Body of pancreas (tissue), 4 donors: ENCODE results near the gene PATE3. TPM values are rescaled to one million over a fixed set of nuclear protein-coding genes. Genes with fewer than 3 reads are reported as not detected.

Experiments
- ATAC-seq: fragments of 150-250 bp; one replicate; pipeline ENCODE4 v1.9.1; 2016
- DNase-seq, 4 donors: peaks; one replicate each; pipeline ENCODE4 v3.0.0-alpha.2; 2019
- H3K27ac ChIP-seq, 4 donors: fragments of 200-600 bp; sonication (generic); 1 replicate in 3 of 4; 2 replicates in 1 of 4; pipeline versions ENCODE4 v1.5.1 to v1.6.1; 2016 to 2019; ENCODE audit warnings: mild to moderate bottlenecking in 1 of 4, mixed read lengths in 1 of 4, moderate library complexity in 1 of 4
- H3K27me3 ChIP-seq, 2 donors: fragments of 200-600 bp; sonication (generic); one replicate each; pipeline ENCODE4 v1.6.0; 2016; ENCODE audit warnings: mild to moderate bottlenecking in 1 of 2
- H3K36me3 ChIP-seq, 2 donors: fragments of 200-600 bp; sonication (generic); replicated peaks in 1 of 2; 2 replicates each; pipeline ENCODE4 v1.5.1; 2016; ENCODE audit warnings: low read depth in 2 of 2; ENCODE audit not compliant: insufficient read depth in 1 of 2
- H3K4me1 ChIP-seq: fragments of 200-600 bp; sonication (generic); one replicate; pipeline ENCODE4 v1.6.0; 2016
- H3K4me3 ChIP-seq, 2 donors: fragments of 200-600 bp; sonication (generic); 1 replicate in 1 of 2; 2 replicates in 1 of 2; pipeline ENCODE4 v1.5.1; 2016 to 2019
- H3K9me3 ChIP-seq, 3 donors: fragments of 200-600 bp; sonication (generic); 1 replicate in 2 of 3; 2 replicates in 1 of 3; pipeline ENCODE4 v1.5.1; 2016
- POLR2A ChIP-seq, 3 donors: fragments of 450-650 bp; IDR thresholded peaks; one replicate each; pipeline ENCODE4 v1.6.1; 2016; ENCODE audit warnings: antibody characterized with exemption in 3 of 3, mild to moderate bottlenecking in 2 of 3
- WGBS, 2 donors: methylation state at CpG; one replicate each; pipeline ENCODE4 v1.1.5; 2017; 5-methylcytosine and 5-hydroxymethylcytosine counted together
- intact Hi-C: fragments of 100-400 bp; cut with DNase I; formaldehyde crosslinking; loops from one replicate; pipeline ENCODE4 v1.15.1; 2023
- total RNA-seq, 2 donors: library from RNA; depleted of rRNA; stranded (reverse); fragments of >200 nt; gene quantifications; one replicate each; pipeline ENCODE4 v1.1.0, GENCODE V29; 2016
- TF ChIP-seq, protein P1 (sequence below), 7 experiments: fragments of 450-650 bp in 4 of 7; fragments of 200-600 bp in 3 of 7; sonication (generic) in 3 of 7; IDR thresholded peaks; one replicate each; pipeline ENCODE4 v1.5.1; 2016 to 2019; ENCODE audit warnings: antibody characterized with exemption in 7 of 7

The PATE3 gene
- total RNA-seq, 2 donors from 2014 or later, result not detected

DNA sequence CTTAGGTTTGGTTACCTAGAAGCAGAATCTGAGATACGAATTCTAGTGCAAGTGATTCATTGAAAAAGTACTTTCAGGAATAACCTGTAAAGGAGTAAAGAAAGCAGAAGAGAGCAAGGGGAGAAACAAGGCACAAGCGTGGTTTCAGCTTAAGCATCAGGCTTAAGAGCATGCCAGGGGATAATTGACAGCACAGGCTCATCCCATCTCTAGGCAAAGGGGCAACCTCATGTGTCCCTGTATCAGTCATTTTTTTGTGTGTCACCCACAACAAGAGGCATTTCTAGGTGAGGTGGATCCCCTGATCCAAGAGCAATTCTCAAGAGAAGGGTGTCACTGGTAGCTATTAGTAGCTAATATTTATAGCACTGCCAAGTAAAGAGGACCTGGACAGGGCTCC lies 17.3 kb upstream of the PATE3 start:
- Histone ChIP-seq H3K4me1 (no peaks in the 10 kb centered on the region), H3K36me3 (no peaks in the 10 kb centered on the region), H3K9me3 (no peaks in the 10 kb centered on the region), H3K27me3 (no peaks in the 10 kb centered on the region), H3K27ac (no peak overlapping the region), H3K4me3 (no peak overlapping the region)
- 41 to 47% methylated on average over 2 of the region's 2 CpGs for WGBS, 2 donors
- ATAC-seq (no peak), DNase-seq (no peak)
- TF ChIP-seq, protein P1, sequence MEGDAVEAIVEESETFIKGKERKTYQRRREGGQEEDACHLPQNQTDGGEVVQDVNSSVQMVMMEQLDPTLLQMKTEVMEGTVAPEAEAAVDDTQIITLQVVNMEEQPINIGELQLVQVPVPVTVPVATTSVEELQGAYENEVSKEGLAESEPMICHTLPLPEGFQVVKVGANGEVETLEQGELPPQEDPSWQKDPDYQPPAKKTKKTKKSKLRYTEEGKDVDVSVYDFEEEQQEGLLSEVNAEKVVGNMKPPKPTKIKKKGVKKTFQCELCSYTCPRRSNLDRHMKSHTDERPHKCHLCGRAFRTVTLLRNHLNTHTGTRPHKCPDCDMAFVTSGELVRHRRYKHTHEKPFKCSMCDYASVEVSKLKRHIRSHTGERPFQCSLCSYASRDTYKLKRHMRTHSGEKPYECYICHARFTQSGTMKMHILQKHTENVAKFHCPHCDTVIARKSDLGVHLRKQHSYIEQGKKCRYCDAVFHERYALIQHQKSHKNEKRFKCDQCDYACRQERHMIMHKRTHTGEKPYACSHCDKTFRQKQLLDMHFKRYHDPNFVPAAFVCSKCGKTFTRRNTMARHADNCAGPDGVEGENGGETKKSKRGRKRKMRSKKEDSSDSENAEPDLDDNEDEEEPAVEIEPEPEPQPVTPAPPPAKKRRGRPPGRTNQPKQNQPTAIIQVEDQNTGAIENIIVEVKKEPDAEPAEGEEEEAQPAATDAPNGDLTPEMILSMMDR (IDR thresholded peaks at IDR 0.05), result no peak
- no peak for TF ChIP-seq POLR2A (IDR thresholded peaks at IDR 0.05)
- intact Hi-C loops, result no loop called here

DNA sequence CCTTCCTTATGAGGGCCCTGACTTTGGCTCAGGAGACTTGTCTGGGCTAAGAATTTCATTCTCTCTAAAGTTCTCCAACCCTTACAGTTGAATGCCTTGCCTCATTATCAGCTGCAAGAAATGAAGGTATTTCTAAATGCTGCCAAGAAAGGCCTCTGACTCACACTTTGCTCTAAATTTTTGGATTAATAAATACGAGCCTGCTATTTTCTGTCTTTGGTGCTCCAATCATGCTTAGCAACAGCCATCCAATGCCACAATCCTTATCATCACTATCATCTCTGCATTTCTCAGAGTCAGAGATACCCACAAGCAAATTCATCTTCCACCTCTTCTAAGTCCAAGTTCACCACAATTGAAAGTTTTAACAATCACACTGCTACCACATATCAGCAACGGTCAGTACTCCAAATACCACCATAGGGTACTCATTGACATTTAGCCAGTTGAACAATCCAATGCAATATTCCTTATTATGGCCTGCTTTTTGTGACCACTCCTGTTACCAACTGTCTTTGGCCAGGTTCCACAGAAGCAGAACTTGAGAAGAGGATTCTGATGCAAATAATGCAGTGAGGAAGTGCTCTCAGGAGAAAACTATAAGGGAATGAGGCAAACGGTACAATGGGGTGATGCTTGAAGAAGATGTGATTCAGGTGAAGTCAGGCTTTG lies 15.0 kb upstream of the PATE3 start:
- no peak overlapping the region for H3K27ac ChIP-seq
- WGBS, 2 donors, result 61 to 62% methylated on average over 3 of the region's 3 CpGs

DNA sequence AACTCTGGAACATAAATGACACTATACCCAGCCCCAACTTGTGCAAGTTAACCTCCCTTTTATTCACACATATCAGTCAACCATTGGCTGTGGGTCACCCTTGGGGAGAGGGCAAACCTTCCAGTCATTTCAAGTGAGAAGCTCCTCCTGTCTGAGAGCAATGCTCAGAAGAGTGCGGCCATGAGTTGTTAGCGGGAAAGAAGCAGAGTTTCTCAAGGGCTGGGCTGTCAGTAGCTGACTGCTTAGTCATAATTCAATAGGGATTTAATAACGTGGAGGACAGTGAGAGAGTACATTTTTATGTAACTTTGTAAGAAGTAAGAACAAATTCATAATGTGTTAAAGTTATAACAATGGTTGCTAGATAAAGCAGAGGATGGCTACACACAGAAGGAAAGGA lies 14.4 kb upstream of the PATE3 start:
- H3K36me3 ChIP-seq, result no peaks in the 10 kb centered on the region
- H3K9me3 ChIP-seq, result no peaks in the 10 kb centered on the region
- WGBS, 2 donors, result 71% methylated on average over 3 of the region's 3 CpGs
- intact Hi-C loops, result no loop called here
- no peak for TF ChIP-seq POLR2A (IDR thresholded peaks at IDR 0.05)
- TF ChIP-seq, protein P1 (IDR thresholded peaks at IDR 0.05), result no peak
- H3K27me3 ChIP-seq, result no peaks in the 10 kb centered on the region
- H3K4me3 ChIP-seq, result no peak overlapping the region
- ATAC-seq (no peak), DNase-seq (no peak)
- no peak overlapping the region for H3K27ac ChIP-seq
- H3K4me1 ChIP-seq, result no peaks in the 10 kb centered on the region

More for the DNA sequence above, 15.0 kb upstream of the PATE3 start:
- Histone ChIP-seq H3K9me3 (no peaks in the 10 kb centered on the region), H3K4me1 (no peaks in the 10 kb centered on the region), H3K27me3 (no peaks in the 10 kb centered on the region), H3K4me3 (no peak overlapping the region), H3K36me3 (no peaks in the 10 kb centered on the region)
- TF ChIP-seq POLR2A (IDR thresholded peaks at IDR 0.05), result no peak
- TF ChIP-seq, protein P1 (IDR thresholded peaks at IDR 0.05), result no peak
- intact Hi-C loops, result no loop called here
- ATAC-seq (no peak), DNase-seq (no peak)

DNA sequence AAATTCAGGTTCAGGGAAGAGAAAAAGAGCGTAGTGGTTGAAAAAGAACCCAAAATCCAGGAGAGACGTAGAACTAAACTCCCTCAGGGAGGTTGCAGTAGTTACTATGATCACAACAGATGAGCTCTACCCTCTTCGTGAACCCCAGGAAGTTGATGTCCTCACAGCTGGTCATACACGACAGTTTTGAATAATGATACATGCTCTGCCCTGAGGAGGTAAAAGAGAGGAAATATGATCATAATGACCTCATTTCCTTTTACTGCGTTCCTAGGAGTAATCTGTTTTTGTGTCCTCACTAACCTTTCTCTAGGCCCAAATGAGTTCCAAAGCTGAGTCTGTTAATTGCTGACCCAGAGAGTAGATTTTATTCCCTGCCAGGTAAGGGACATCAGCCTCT lies 10.6 kb upstream of the PATE3 start:
- DNase-seq, result no peak
- Histone ChIP-seq H3K27me3 (no peaks in the 10 kb centered on the region), H3K4me1 (no peaks in the 10 kb centered on the region), H3K36me3 (no peaks in the 10 kb centered on the region), H3K27ac (no peak overlapping the region), H3K9me3 (no peaks in the 10 kb centered on the region), H3K4me3 (no peak overlapping the region)
- 58 to 59% methylated on average over 5 of the region's 5 CpGs for WGBS, 2 donors
- intact Hi-C loops, result no loop called here
- TF ChIP-seq, protein P1 (IDR thresholded peaks at IDR 0.05), result no peak
- no peak for TF ChIP-seq POLR2A (IDR thresholded peaks at IDR 0.05)
- ATAC-seq, result no peak

DNA sequence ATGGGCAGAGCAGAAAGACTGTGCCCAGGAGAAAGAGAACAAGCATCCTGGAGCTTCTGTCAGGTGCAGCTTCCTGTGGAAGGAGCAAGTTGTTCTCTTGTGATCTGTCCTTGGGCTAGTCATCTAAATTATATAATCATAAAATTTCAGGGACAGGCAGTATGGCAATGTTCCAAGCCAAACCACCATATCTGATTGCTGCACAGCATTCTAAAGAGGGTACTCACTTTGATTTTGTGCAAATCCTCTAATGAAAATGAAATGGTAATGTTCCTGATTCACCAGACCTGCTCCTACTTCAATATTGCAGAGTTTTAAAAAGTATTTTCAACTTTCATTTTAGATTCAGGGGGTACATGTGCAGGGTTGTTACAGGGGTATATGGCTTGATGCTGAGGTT lies 9.2 kb upstream of the PATE3 start, which contains the start of gene PATE2:
Gene PATE2, minus strand, starts transcription at position 101 of the 400 bp plus-strand sequence. Its CDS starts 55 bp downstream, at position 46.
- DNase-seq (no peak), ATAC-seq (no peak)
- no peak within 1 kb of the TSS for H3K27ac ChIP-seq
- TF ChIP-seq, protein P1 (IDR thresholded peaks at IDR 0.05), result no peak
- no peak for TF ChIP-seq POLR2A (IDR thresholded peaks at IDR 0.05)
- H3K27me3 ChIP-seq, result no peaks in the 10 kb centered on the region
- no peaks in the 10 kb centered on the region for H3K36me3 ChIP-seq
- H3K9me3 ChIP-seq, result no peaks in the 10 kb centered on the region
- H3K4me1 ChIP-seq, result no peaks in the 10 kb centered on the region
- no peak within 1 kb of the TSS for H3K4me3 ChIP-seq
- intact Hi-C loops, result no loop called here
